Natural killer cell (primary cell): ENCODE results near the gene HHEX. TPM values are rescaled to one million over a fixed set of nuclear protein-coding genes. Genes with fewer than 3 reads are reported as not detected.

ENCODE experiments used
- ATAC-seq, 3 donors: fragments of 150-1000 bp in 2 of 3; fragments of 200-7000 bp in 1 of 3; cut with Tn5 transposase; 1 replicate in 1 of 3; 2 replicates in 2 of 3; pipeline ENCODE4 v1.10.0; 2021; ENCODE audit warnings: mild to moderate bottlenecking in 2 of 3, moderate library complexity in 2 of 3
- DNase-seq, 2 donors: peaks; one replicate each; pipeline versions ENCODE4 v3.0.0 to v3.0.0-alpha.2; 2013 to 2021; ENCODE audit warnings: mixed read lengths in 1 of 2
- H3K27ac ChIP-seq: one replicate; pipeline ENCODE4 v1.5.1; 2013; ENCODE audit warnings: mild to moderate bottlenecking, low read length
- H3K27me3 ChIP-seq: one replicate; pipeline ENCODE4 v1.6.1; 2013; ENCODE audit warnings: low read length; ENCODE audit not compliant: control insufficient read depth, insufficient read depth
- H3K36me3 ChIP-seq: one replicate; pipeline ENCODE4 v1.6.1; 2013; ENCODE audit warnings: low read length; ENCODE audit not compliant: control insufficient read depth, insufficient read depth
- H3K4me1 ChIP-seq: one replicate; pipeline ENCODE4 v1.6.1; 2013; ENCODE audit warnings: low read length; ENCODE audit not compliant: control insufficient read depth, insufficient read depth
- H3K4me3 ChIP-seq: one replicate; pipeline ENCODE4 v1.5.1; 2013; ENCODE audit warnings: low read length
- H3K9me3 ChIP-seq: one replicate; pipeline ENCODE4 v1.6.1; 2013; ENCODE audit warnings: low read length; ENCODE audit not compliant: control insufficient read depth, insufficient read depth
- H3K27ac Mint-ChIP-seq, 2 donors: one replicate each; pipeline ENCODE4 v1.8.0; 2022; ENCODE audit warnings: mild to moderate bottlenecking in 2 of 2, mixed read lengths in 2 of 2, moderate library complexity in 1 of 2
- H3K27me3 Mint-ChIP-seq, 2 donors: one replicate each; pipeline ENCODE4 v1.8.0; 2022; ENCODE audit warnings: low read depth in 2 of 2, mixed read lengths in 2 of 2
- H3K36me3 Mint-ChIP-seq: one replicate; pipeline ENCODE4 v1.8.0; 2022; ENCODE audit warnings: mixed read lengths
- H3K4me1 Mint-ChIP-seq, 2 donors: one replicate each; pipeline ENCODE4 v1.8.0; 2022; ENCODE audit warnings: mixed read lengths in 2 of 2
- H3K4me3 Mint-ChIP-seq: one replicate; pipeline ENCODE4 v1.8.0; 2022; ENCODE audit warnings: mild to moderate bottlenecking, moderate library complexity, mixed read lengths
- H3K9me3 Mint-ChIP-seq, 2 donors: one replicate each; pipeline ENCODE4 v1.8.0; 2022; ENCODE audit warnings: mixed read lengths in 2 of 2
- WGBS: methylation state at CpG from one replicate; pipeline ENCODE4 v1.1.7; 2013; ENCODE audit warnings: missing lambda C conversion rate; ENCODE audit not compliant: insufficient coverage; 5-methylcytosine and 5-hydroxymethylcytosine counted together
- intact Hi-C: fragments of 100-400 bp; cut with micrococcal nuclease; formaldehyde crosslinking; loops from one replicate; pipeline ENCODE4 v1.14.2; 2022
- total RNA-seq, 4 donors: library from RNA; stranded (reverse); fragments of 120-200 nt in 1 of 4; gene quantifications; one replicate each; pipeline versions ENCODE4 v1.2.3 to v1.2.4, GENCODE V29; 2013 to 2022
- TF ChIP-seq, protein P1 (sequence below): fragments of 200-600 bp; IDR thresholded peaks from one replicate; pipeline ENCODE4 v1.8.0; 2022; ENCODE audit warnings: antibody characterized with exemption

The HHEX gene
- total RNA-seq, 3 donors from 2014 or later (not counting 1 experiment from before 2014, with no cell fraction given): 19.5 to 24.0 (median 20.3) TPM

DNA sequence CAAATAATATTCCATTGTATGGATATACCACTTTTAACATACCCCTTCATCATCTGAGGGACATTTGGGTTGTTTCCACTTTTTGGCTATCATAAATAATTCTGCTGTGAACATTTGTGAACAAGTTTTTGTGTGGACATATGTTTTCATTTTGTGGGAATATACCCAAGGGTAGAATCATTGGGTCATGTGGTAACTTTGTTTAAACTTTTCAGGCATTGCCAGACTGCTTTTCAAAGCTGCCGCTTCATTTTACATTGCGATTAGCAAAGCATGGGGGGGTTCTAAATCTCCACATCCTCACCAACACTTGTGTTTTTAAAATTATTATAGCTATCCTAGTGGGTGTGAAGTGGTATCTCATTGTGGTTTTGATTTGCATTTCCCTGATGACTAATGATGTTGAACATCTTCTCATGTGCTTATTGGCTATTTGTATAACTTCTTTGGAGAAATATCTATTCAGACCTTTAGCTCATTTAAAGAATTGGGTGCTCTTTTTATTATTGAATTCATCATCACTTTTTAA, 8.4 kb upstream of the HHEX start:
- Histone ChIP-seq H3K36me3 (no peaks in the 10 kb centered on the region), H3K9me3 (no peaks in the 10 kb centered on the region), H3K4me3 (no peak overlapping the region), H3K27ac (no peak overlapping the region), H3K27me3 (no peaks in the 10 kb centered on the region), H3K4me1 (no peaks in the 10 kb centered on the region)
- DNase-seq (no peak), ATAC-seq (peak in 2 of 3 donors; percentile 69 to 74)
- H3K27ac Mint-ChIP-seq: no peak overlapping the region
- WGBS: no CpG with 5 or more reads among the region's 2 CpGs
- intact Hi-C loops: no loop called here
- H3K27me3 Mint-ChIP-seq: no peaks in the 10 kb centered on the region
- peaks cover 11 to 20% of the 10 kb centered on the region in 2 donors for H3K4me1 Mint-ChIP-seq
- H3K36me3 Mint-ChIP-seq: no peaks in the 10 kb centered on the region
- H3K4me3 Mint-ChIP-seq: no peak overlapping the region
- TF ChIP-seq, protein P1, sequence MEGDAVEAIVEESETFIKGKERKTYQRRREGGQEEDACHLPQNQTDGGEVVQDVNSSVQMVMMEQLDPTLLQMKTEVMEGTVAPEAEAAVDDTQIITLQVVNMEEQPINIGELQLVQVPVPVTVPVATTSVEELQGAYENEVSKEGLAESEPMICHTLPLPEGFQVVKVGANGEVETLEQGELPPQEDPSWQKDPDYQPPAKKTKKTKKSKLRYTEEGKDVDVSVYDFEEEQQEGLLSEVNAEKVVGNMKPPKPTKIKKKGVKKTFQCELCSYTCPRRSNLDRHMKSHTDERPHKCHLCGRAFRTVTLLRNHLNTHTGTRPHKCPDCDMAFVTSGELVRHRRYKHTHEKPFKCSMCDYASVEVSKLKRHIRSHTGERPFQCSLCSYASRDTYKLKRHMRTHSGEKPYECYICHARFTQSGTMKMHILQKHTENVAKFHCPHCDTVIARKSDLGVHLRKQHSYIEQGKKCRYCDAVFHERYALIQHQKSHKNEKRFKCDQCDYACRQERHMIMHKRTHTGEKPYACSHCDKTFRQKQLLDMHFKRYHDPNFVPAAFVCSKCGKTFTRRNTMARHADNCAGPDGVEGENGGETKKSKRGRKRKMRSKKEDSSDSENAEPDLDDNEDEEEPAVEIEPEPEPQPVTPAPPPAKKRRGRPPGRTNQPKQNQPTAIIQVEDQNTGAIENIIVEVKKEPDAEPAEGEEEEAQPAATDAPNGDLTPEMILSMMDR: no peak
- H3K9me3 Mint-ChIP-seq: no peaks in the 10 kb centered on the region

DNA sequence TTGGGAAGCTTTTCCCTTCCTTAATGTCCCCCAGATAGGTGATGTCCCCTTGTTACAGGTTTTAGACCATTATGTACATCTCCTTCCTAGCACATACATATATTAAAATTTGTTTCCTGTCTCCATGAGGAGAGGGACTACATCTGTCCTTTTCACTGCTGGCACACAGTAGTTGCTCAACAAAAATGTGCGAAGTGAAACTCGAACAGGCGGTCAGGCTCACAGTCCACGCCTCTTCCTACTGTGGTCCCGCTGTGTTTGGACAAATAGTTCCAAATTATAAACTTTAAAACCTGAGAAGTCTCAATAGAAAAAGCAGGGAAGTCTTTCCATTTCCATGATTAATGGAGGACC, 1.2 kb upstream of the HHEX start:
- TF ChIP-seq, protein P1: no peak
- Mint-ChIP-seq H3K4me3 (peak overlapping the region; percentile 88), H3K27ac (peak overlapping the region; percentile 70 to 72), H3K36me3 (no peaks in the 10 kb centered on the region), H3K9me3 (no peaks in the 10 kb centered on the region), H3K27me3 (peaks cover 7 to 11% of the 10 kb centered on the region in 2 donors), H3K4me1 (peaks cover 30 to 42% of the 10 kb centered on the region in 2 donors)
- 70% methylated on average over 5 of the region's 5 CpGs for WGBS
- Histone ChIP-seq H3K36me3 (no peaks in the 10 kb centered on the region), H3K27me3 (peaks cover 6% of the 10 kb centered on the region), H3K9me3 (no peaks in the 10 kb centered on the region), H3K4me1 (peaks cover 30% of the 10 kb centered on the region), H3K27ac (no peak overlapping the region), H3K4me3 (peak overlapping the region; percentile 72)
- ATAC-seq (no peak), DNase-seq (no peak)
- intact Hi-C loops: no loop called here

DNA sequence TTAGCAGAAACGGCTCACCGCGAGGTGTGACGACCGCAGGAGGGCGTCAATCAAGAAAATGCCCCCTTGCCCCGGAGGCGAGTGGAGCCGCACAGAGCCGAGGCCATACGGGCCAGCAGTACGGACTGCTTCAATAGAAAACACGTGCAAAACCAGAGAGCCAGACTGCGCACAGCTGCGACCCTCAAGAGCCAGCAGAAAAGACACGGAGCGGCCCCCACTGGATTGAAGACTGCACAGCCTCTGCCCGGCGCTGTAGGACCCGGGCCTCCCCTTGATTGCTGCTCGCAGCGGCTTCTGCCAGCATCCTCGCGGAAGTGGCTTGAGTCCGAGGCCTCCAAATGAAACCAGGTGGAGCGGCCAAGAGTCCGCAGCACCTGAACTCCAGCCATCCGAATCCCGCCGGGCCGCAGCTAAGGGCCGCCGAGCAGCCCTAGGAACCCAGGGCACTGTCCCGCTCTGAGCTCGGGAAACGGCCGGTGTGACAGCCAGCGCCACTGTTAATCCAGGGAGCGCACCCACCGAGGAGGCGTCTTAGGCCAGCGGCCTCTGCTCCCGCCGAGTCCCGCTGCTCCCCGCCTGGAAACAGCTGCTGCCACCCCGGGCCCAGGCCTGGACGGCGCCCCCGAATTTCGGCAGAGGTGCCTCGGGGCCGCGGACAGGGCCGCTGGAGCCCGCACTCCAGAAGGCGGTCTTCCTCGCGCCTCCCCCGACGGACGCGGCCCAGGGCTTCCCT, 660 bp upstream of the HHEX start:
- peak; percentile 6 to 10 (median 7) for ATAC-seq
- under 1% methylated on average over 63 of the region's 63 CpGs for WGBS
- peaks cover 30 to 42% of the 10 kb centered on the region in 2 donors for H3K4me1 Mint-ChIP-seq
- H3K36me3 Mint-ChIP-seq: no peaks in the 10 kb centered on the region
- Histone ChIP-seq H3K9me3 (no peaks in the 10 kb centered on the region), H3K36me3 (peaks cover under 1% of the 10 kb centered on the region), H3K4me1 (peaks cover 30% of the 10 kb centered on the region), H3K4me3 (peak overlapping the region; percentile 72), H3K27ac (peak overlapping the region; percentile 58), H3K27me3 (peaks cover 7% of the 10 kb centered on the region)
- TF ChIP-seq, protein P1: no peak
- H3K27ac Mint-ChIP-seq: peak overlapping the region; percentile 70 to 72
- peak; percentile 17 to 28 for DNase-seq
- H3K9me3 Mint-ChIP-seq: no peaks in the 10 kb centered on the region
- intact Hi-C loops: no loop called here
- H3K4me3 Mint-ChIP-seq: peak overlapping the region; percentile 88
- peaks cover 7 to 13% of the 10 kb centered on the region in 2 donors for H3K27me3 Mint-ChIP-seq
